HG03025 (cell line): ENCODE data around the gene ZNHIT3.

ENCODE experiments used
- ATAC-seq: cut with Tn5 transposase; IDR thresholded peaks from one replicate; pipeline ENCODE4 v1.9.1; 2021; ENCODE audit warnings: mild to moderate bottlenecking, moderate library complexity; ENCODE audit not compliant: unreplicated experiment, low FRiP score

The ZNHIT3 gene

DNA sequence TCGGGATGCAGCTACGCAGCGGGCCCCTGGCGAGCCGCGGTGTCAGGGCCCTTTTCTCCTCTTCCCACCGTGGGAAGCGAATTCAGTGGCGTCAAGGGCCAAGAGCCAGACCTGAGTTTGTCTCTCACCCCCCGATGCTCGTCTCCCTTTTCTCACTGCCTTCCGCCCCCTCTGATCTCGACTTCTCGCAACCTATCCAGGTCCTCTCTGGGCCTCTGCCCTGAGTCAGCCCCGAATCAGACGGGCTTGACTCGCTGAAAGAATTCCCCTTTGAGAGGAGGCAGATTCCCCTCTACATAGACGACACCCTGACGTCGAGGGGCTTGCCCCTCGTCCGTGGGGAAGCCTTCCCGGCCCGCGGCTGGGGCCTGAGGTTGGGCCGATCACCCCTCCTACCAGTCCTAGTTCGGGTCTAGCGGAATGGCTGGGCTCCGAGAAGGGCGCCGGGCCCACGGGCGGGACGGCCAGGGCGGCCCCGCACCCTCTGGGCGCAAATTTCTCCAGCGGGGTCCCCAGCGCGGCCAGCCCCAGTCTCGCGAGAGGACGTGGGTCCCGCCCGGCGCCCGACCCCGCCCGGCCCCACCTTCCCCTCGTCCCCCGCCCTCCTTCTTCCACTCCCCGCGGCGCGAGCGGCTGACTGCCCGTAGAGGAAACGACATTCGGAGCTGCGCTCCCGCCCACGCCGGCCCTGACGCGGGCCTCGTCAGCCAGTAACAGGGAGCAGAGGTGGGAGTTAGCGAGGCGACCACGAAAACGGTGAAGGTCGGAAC is 58.0 kb downstream of the ZNHIT3 start, which contains the start of gene GGNBP2:
GGNBP2 (plus strand) TSS at position 613 of the 770 bp plus-strand sequence. CDS start 806 bp downstream, outside the sequence.
- ATAC-seq = peak; percentile 42

GRCh38 chr17:36545077-36545464 is 58.6 kb downstream of the ZNHIT3 start:
- peak; percentile 36 for ATAC-seq
